ENCODE measurements around the gene CARM1. TPM values are rescaled to one million over a fixed set of nuclear protein-coding genes. Genes with fewer than 3 reads are reported as not detected.

CARM1 gene
- total RNA-seq, 3 donors from 2014 or later, result 49.1 to 54.3 (median 49.7) TPM

GRCh38 chr19:10921910-10922637 lies 50.7 kb downstream of the CARM1 start:
- DNase-seq, result no peak
- Histone ChIP-seq H3K36me3 (ENCODE audit: low read depth) (no peaks in the 10 kb centered on the region), H3K4me1 (ENCODE audit: low read depth) (no peaks in the 10 kb centered on the region), H3K9me3 (no peaks in the 10 kb centered on the region), H3K4me3 (no peak overlapping the region)
- intact Hi-C loops (cut with DNase I, micrococcal nuclease), result no loop called here
- no peak for TF ChIP-seq CTCF (IDR thresholded peaks at IDR 0.05)
- peak; percentile 4 for ATAC-seq

DNA sequence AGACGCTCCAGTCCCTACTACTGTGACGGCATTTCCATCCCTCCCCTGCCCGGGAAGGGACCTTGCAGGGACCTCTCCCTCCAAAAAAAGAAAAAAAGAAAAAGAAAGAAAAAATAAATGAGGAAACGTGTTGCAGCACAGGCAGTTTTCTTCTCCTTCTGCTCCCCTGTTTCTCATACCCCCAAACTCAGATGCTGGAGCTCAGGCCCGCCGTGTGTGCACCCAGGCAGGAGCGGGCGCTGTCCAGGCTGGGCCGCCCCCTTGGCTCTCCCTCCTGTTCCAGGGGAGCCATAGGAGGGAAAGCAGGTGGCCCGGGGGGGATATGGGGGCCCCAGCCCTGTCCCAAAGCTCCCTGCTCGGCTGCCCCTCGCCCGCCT lies 51.3 kb downstream of the CARM1 start:
- intact Hi-C loops (cut with DNase I, micrococcal nuclease), result no loop called here
- H3K4me1 ChIP-seq (ENCODE audit: low read depth), result peaks cover 4% of the 10 kb centered on the region
- TF ChIP-seq CTCF (IDR thresholded peaks at IDR 0.05), result no peak
- DNase-seq (no peak), ATAC-seq (no peak)
- no peaks in the 10 kb centered on the region for H3K9me3 ChIP-seq
- no peak overlapping the region for H3K4me3 ChIP-seq
- H3K36me3 ChIP-seq (ENCODE audit: low read depth), result no peaks in the 10 kb centered on the region

- Histone ChIP-seq H3K36me3 (ENCODE audit: low read depth) (no peaks in the 10 kb centered on the region), H3K4me3 (no peak overlapping the region), H3K4me1 (ENCODE audit: low read depth) (peaks cover 8% of the 10 kb centered on the region), H3K9me3 (no peaks in the 10 kb centered on the region)
- no peak for DNase-seq
- no peak for ATAC-seq
- no peak for TF ChIP-seq CTCF (IDR thresholded peaks at IDR 0.05)
- intact Hi-C loops (cut with DNase I, micrococcal nuclease), result no loop called here
Measured at GRCh38 chr19:10923260-10924112, 52.1 kb downstream of the CARM1 start.

DNA sequence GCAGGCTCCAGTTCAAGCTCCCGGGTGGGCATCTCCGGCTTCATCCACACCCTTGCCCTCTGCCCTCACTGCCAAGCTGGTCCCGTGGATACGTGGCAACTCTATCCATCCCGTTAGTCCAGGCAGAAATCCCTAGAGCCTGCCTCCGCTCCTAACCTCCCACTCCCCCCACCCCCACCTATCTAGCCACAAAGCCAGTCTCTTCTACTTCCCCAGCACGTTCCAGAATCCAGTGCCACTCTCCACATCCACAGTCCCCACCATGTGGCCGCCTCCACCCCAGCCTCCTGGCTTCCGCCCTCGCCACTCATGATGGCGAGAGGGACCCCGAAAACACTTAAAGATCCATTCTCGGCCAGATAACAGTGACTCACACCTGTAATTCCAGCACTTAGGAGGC lies 53.2 kb downstream of the CARM1 start:
- intact Hi-C loops (cut with DNase I, micrococcal nuclease), result no loop called here
- H3K9me3 ChIP-seq, result no peaks in the 10 kb centered on the region
- no peaks in the 10 kb centered on the region for H3K36me3 ChIP-seq (ENCODE audit: low read depth)
- no peak overlapping the region for H3K4me3 ChIP-seq
- DNase-seq, result no peak
- TF ChIP-seq CTCF (IDR thresholded peaks at IDR 0.05), result no peak
- ATAC-seq, result no peak
- peaks cover 10% of the 10 kb centered on the region for H3K4me1 ChIP-seq (ENCODE audit: low read depth)

- H3K36me3 ChIP-seq (ENCODE audit: low read depth), result no peaks in the 10 kb centered on the region
- H3K9me3 ChIP-seq, result no peaks in the 10 kb centered on the region
- TF ChIP-seq CTCF (IDR thresholded peaks at IDR 0.05), result no peak
- H3K4me3 ChIP-seq, result peak overlapping the region; percentile 89
- ATAC-seq (peak; percentile 1), DNase-seq (peak in 1 of 3 donors; percentile 20)
- intact Hi-C loops (cut with DNase I, micrococcal nuclease), result no loop called here
- peaks cover 18% of the 10 kb centered on the region for H3K4me1 ChIP-seq (ENCODE audit: low read depth)
Measured at GRCh38 chr19:10927730-10928562, 56.6 kb downstream of the CARM1 start.

Measured in mucosa of descending colon (tissue), 3 donors.